ENCODE data around the gene C12orf42. TPM values are rescaled to one million over a fixed set of nuclear protein-coding genes. Genes with fewer than 3 reads are reported as not detected.

Gene C12orf42
- total RNA-seq, 1 experiment from 2014 or later, result not detected

GRCh38 chr12:103257763-103258162, 238.0 kb downstream of the C12orf42 start:
- no peak overlapping the region for H3K56ac ChIP-seq (ENCODE audit: insufficient read length, low read depth, low read length)
- Mint-ChIP-seq H3K27ac (no peak overlapping the region), H3K27me3 (ENCODE audit: low read depth) (no peaks in the 10 kb centered on the region), H3K4me3 (no peak overlapping the region), H3K36me3 (ENCODE audit: insufficient read depth in 1 of 3, low read depth in 3 of 3) (no peaks in the 10 kb centered on the region), H3K4me1 (no peaks in the 10 kb centered on the region), H3K9me3 (no peaks in the 10 kb centered on the region)
- no peaks in the 10 kb centered on the region for H3K9me3 ChIP-seq (ENCODE audit: control insufficient read depth, low read depth, low read length)
- H3K23me2 ChIP-seq (ENCODE audit: insufficient read length, low read depth, low read length, poor library complexity, severe bottlenecking), result no peaks in the 10 kb centered on the region
- no peak overlapping the region for H2AK5ac ChIP-seq (ENCODE audit: insufficient read length, low read length)
- no peaks in the 10 kb centered on the region for H3K27me3 ChIP-seq (ENCODE audit: insufficient read depth, low read length)
- H2BK5ac ChIP-seq (ENCODE audit: insufficient read length, low read length), result no peak overlapping the region
- H4K91ac ChIP-seq (ENCODE audit: insufficient read length, low read depth, low read length), result no peak overlapping the region
- H4K8ac ChIP-seq (replicated peaks; ENCODE audit: insufficient read length, low read depth, low read length), result no peak overlapping the region
- no peaks in the 10 kb centered on the region for H4K20me1 ChIP-seq (ENCODE audit: control insufficient read depth, insufficient read depth, insufficient read length)
- no peak overlapping the region for H3K4ac ChIP-seq (ENCODE audit: low read depth, low read length)
- H3K18ac ChIP-seq (ENCODE audit: insufficient read length, low read depth, low read length), result no peak overlapping the region
- H2BK20ac ChIP-seq (ENCODE audit: low read depth, low read length, poor library complexity, severe bottlenecking), result no peak overlapping the region
- no peaks in the 10 kb centered on the region for H3K79me2 ChIP-seq (ENCODE audit: insufficient read depth, low read length)
- DNase-seq, result no peak
- no peak overlapping the region for H3K27ac ChIP-seq (ENCODE audit: insufficient read length, low read depth, low read length)
- no peak overlapping the region for H2BK120ac ChIP-seq (ENCODE audit: low read depth, low read length, poor library complexity, severe bottlenecking)
- H3K9ac ChIP-seq (ENCODE audit: extremely low read depth, insufficient read length, low read length), result no peak overlapping the region
- no peak overlapping the region for H3K14ac ChIP-seq (ENCODE audit: insufficient read depth, low read length)
- TF ChIP-seq CTCF (conservative IDR thresholded peaks at IDR 0.05), result no peak
- H3K79me1 ChIP-seq (ENCODE audit: insufficient read depth, low read depth, low read length, poor library complexity, severe bottlenecking), result no peaks in the 10 kb centered on the region
- H2BK15ac ChIP-seq (ENCODE audit: low read depth, low read length), result no peak overlapping the region
- no peak overlapping the region for H2AFZ ChIP-seq (ENCODE audit: low read length)
- H3T11ph ChIP-seq (ENCODE audit: low read length), result no peak overlapping the region
- H3K23ac ChIP-seq (ENCODE audit: insufficient read length, low read depth, low read length), result no peak overlapping the region
- no peak overlapping the region for H3K4me2 ChIP-seq (ENCODE audit: insufficient read depth, insufficient read length, low read length)
- H4K5ac ChIP-seq (ENCODE audit: insufficient read length, low read depth, low read length), result no peak overlapping the region
- no peak overlapping the region for H2BK12ac ChIP-seq (ENCODE audit: insufficient read length, low read depth, low read length)
- WGBS (ENCODE audit: extremely low coverage, insufficient read length, low lambda C conversion rate), result no CpG with 5 or more reads among the region's 2 CpGs
- H3K4me1 ChIP-seq (ENCODE audit: insufficient read depth, low read length), result no peaks in the 10 kb centered on the region

Other genes starting within 250 kb of the C12orf42 start
- 0.02 TPM in 1 of 2 replicates, not detected in the other for gene STAB2, start 91.3 kb upstream of the C12orf42 start, total RNA-seq (2021)